HG03575 (cell line): Measurements from ENCODE around the gene KRT6B.

Experiments
- ATAC-seq: cut with Tn5 transposase; IDR thresholded peaks from one replicate; pipeline ENCODE4 v1.9.1; 2021; ENCODE audit not compliant: unreplicated experiment, insufficient number of reproducible peaks, low FRiP score; ENCODE audit errors: extremely low read depth

Gene KRT6B

DNA sequence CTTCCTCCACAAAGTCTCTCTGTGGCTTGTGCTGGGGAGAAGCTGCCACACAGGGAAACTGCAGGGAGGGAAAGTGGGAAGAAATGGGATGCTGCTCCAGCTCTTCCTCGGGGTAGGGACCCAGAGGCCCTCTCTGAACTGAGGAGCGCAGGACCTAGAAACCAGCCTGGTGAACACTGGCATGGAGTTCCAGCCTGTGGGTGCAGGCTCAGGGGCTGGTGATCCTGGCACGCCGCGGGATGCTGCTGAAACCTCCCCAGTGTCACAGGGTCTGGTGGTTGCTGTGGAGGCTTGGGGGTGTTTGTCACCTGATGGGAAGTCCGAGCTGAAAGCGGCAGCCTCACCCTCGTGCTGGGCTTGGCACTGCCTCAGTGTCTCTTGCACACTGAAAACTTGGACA, 12.5 kb downstream of the KRT6B start:
- no peak for ATAC-seq

DNA sequence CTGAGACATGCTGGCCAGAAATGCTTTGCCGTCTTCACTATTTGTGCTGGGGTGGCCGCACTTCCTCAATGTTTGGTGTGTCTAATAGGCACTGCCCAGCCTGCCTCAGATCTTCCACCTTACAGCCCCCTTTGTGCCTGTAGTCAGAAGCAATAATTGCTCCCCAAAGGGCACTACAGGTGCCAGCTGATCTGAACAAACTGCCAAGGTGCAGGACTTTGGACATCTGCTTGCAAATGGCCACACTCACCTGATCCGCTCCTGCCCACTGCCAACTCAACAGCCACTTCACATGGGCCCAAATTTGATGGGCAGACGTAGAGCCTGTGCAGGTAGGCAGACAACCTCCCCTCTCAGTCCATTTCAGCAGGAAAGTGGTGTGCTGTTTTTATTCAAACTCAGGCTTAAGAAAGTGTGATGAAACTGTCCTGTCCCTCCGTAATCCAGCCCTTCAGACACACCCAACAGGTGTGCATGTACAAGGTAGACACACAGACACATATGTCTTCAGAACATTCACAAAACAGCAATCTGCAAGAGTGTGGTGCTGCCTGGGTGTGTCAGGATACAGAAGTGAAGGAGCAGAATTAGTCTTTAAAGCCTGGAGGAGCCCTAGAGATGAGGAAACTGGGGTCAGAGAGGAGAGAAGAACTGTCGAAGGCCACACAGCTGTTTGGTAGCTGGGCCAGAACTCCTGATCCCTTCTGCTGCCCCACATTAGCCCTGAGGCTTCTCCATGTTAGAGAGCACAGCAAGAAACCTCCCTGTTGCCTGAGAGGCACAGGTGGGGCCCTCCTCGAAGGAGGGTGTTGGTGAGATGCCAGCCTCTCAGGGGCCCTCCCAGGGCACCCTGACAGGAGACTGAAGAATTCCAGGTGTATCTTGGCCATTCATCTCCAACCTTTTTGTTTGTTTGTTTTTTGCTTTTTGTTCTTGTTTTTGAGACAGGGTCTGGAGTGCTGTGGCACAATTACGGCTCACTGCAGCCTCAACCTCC, 13.3 kb downstream of the KRT6B start:
- no peak for ATAC-seq

DNA sequence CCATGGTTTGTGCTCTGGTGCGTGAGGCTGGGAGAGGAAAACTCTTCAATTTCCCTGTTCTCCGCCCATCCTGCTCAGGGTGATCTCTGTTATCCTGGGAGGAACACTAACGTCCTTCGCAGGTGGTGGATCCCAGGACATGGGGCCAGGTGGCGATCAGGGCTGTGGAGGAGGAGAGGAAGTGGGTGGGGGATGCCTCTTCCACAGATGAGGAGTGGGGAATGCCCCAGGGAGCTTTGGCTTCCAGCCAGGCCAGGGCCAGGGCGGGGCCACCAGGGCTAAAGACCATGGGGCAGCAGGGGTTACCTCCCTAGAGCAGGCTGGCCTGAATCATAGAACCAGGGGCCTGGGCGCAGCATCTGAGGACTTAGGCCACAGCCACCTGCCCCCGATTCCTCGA, 14.4 kb downstream of the KRT6B start:
- ATAC-seq: no peak

DNA sequence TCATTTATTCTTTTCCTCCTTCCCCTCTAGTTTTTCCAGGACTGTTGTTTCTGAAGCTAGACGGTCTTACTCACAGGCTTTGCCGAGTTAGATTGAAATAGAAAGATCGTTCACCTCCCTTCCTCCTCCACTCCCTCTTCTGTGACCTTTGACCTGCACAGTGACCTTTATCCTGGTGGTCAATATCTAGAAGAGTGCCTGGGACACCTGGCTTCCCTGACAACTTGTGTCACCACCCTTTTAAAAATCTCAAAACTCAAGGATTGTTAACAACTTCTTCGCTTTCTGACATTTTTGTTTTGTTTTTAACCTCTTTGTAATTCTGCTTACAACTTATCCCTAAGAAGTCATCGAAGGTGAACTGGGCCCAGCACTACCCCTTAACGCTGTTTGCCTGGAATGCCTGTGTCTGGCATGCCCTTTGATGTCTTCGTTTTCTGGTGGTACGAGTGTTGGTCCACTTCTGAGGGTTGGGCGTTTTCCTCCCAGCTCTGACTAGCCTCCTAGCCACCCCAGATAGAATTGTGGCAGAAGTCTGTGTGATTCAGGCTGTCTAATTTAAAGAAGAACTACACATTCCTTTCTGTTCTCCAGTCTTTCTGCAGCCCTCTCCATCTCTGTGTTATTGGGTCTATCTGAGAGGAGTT, 15.0 kb downstream of the KRT6B start:
- ATAC-seq: no peak

DNA sequence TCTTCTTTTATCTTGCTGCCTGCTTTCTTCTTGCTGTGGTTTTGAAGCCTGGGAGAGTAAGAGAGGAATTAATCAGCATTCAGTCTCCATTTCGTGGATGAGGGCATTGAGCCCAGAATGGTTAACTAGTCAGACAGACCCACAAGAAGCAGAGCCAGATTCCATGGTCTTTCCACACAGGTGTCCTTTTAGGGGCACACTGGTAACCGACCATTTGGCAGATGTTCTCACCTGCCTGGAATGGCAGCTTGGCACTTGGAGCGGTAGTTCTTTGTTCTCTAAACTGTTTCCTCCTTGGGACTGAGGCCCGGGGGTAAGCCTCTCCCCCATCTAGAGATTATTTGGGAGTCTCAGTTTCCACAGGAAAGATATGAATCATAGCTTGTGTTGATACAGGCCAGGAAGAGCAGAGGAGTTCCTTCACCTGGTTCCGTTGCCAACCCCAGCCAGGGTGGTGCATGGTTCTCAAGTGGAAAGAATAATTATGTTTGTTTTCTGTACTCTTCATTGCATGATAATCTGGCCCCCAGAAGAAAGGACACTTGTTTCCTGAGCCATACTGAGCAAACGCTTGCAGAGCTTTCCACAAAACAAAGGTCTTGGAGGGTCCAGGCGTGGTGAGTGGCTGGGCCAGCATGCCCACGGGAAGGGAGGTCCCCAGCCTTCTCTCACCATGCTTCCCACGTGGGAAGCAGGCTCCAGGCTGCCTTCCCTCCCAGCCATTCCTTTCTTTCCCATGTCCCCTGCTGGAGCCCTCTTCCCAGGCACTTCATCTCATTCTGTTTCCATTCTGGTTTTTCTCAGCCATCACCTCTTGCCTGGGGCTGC, 15.7 kb downstream of the KRT6B start:
- ATAC-seq: no peak

DNA sequence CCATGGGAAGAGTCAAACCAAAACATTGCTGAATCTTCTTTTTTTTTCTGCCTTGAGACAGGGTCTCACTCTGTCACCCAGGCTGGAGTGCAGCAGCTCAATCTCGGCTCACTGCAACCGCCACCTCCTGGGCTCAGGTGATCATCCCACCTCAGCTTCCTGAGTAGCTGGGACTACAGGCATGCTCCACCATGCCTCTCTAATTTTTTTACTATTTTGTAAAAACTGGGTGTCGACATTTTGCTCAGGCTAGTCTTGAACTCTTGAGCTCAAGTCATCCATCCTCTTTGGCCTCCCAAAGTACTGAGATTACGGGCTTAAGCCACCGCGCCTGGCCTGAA, 16.3 kb downstream of the KRT6B start:
- no peak for ATAC-seq

DNA sequence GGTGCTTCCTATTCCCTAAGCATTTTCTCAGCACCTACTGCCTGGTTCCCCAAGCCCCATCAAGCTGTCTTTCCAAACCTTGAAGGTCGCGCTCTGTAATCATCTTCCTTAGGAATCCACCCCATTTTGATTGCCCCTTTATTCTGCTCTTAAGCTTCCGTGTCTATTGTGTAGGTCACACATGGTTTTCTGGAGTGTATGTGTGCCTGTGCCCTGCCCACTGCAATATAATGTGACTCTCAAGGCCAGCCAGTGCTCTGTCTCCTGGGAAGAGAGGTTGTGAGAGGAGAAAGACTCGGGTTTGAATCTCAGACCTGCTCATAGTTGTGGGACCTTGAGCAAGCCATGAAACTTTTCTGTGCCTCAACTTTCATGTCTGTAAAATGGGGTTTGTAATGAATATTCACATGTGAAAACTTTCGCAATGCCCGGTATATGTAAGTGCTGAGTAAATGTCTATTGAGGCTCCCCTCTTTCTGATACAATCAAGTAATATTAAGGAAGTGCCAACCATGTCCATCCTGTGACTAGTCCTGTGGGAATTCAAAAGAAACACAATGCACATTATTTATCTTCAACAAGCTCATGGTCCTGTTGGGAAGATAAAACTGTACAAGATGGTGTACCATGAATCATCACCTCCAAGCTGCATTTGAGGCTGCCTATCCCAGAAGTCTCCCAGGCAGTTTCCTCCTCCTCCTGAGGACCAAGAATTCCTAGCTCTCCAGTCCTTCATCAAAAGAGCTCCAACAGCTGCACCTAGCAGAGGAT, 17.0 kb downstream of the KRT6B start:
- no peak for ATAC-seq

DNA sequence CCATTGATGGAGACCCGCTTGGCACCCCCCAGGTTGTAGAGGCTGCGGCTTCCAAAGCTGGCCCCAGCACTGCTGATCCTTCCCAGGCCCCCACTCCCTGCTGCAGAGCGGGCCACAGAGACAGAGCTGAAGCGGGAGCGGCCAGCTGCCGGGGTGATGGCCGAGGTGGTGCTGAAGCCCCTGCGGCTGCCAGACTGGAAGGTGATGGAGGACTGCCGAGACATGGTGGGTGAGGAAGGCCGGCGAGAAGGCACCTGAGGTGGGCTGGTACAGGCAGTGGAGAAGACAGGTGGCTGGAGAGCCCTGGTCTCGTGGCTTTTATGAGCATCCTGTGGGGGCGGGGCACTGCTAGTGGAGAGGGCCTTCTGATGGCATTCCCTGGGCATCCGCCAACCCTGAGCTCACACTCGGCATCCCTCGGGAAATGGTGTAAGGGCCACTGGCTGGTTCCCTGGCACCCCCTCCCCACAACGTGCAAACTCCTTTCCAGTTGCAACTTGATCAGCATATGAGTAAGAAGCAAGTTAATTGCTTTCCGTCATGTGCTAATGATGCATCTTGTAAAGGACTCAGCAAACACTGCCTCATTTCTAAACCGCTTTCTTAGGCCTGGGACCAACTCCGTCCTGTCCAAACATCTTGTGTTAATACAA, 17.7 kb downstream of the KRT6B start, which contains the start of gene KRT75:
TSS of gene KRT75 (minus strand) at position 291 of the 653 bp plus-strand sequence. CDS start at position 224, 67 bp downstream.
- no peak for ATAC-seq

DNA sequence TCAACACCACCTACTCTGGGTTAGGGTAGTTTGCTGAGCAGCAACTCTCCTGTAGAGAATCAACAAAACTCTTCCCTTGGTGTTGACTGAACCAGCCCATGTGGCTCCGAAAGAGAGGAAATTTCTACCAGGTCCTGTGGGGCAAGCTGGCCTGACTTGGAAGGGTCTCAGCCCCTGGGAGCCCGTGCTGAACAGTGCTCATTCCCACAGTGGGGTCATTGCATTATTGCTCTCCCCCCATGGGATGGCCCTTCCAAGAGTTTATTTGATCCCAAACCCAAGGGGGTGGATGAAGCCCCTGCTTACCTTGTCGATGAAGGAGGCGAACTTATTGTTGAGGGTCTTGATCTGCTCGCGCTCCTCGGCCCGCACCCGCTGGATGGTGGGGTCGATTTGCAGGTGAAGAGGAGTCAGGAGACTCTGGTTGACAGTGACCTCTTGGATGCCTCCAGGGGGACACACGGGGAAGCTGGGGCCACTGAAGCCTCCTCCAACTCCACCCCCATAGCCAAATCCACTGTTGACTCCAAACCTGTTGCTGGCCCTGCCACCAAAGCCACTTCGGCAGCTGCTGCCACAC, 18.4 kb downstream of the KRT6B start:
- no peak for ATAC-seq

DNA sequence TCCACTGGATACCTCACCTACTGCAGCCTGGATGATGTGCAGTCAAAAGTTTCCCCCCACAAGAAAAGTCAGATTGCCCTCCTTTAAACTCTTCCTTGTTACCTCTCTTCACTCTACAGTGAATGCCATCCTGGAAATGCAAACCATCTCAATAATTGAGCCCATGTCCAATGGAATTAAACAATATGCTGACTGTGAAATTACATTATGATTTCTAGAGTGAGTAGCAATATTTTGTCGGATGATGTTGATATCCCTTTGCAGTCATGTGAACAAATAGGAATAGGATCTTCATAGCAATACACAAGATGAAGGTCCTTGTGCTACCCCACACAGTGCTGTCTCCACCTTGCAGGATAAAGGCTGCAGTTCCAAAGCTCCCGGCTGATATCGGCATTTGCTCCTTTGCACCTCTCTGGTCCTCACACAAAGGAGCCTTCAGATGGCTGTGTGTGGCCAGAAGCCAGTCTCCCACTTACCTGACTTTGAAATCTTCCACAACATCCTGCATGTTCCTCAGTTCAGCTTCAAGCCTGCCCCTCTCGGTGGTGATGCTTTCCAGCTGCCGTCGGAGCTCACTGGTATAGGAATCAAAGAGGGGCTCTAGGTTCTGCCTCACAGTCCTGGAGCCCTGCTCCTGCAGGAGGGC, 19.3 kb downstream of the KRT6B start:
- no peak for ATAC-seq

DNA sequence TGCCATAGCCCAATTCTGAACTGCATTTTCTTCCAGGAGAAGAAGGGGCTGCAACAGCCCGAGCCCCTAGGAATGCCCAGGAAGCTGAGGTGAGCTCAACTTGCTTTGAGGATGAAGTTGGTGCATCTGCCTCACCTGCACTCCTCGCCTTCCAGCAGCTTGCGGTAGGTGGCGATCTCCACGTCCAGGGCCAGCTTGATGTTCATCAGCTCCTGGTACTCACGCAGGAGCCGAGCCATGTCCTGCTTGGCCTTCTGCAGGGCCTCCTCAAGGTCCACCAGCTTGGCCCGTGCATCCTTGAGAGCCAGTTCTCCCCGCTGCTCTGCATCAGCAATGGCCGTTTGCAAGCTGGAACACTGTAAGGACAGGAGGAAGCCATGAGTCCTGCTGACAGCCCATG, 23.8 kb downstream of the KRT6B start:
- no peak for ATAC-seq

DNA sequence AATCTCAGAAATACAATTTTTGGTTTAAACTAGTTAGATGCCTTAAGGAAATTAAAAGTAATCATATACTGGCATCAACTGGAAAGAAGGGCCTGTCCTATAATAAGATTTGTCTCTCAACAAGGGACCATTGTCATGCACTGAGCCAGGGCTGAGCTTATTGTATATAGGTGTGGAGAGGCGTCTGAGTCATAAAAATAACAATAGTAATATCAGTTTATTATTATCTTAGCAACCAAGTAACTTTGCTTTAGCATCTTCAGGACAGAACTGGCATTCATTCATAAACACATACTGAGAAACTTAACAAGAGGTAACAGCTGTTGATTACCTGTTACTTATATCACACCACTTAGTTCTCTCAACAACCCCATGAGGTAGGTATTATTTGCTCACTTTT, 24.9 kb downstream of the KRT6B start:
- ATAC-seq: no peak

DNA sequence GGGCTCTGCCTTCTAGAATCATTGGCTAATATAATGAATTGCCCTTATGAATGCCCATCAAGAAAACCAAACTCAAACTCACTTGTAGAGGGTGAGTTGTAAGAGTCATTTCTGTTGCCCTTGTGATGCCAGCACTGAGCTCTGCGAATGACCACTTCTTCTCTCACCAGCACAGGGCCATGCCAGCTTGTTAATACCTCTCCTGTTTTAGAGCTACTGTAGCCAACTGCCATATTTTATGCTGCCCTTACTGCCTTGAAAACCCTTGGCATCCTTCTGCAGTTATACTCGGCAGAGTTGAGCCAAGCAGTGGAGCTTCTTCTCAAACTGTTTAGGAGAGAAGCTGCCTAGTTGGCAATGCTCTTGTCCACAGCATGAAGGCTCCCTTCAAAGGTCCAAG, 25.9 kb downstream of the KRT6B start:
- ATAC-seq: no peak

DNA sequence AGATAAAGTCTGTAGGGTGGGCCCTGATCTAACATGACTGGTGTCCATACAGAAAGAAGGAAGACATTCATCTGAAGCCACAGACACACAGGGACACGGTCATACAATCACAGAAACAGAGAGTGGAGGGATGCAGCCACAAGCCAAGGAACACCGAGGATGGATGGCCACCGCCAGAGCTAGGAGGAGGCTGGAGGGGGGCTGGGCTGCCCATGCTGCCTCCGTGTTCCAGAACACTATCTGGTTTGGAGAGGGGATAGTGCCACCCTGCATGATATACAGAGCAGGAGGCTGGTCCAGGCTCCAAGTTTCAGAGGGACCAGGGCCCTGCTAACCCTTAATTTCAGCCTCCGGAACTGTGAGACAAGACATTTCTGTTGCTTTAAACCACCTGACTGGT, 26.5 kb downstream of the KRT6B start:
- no peak for ATAC-seq

DNA sequence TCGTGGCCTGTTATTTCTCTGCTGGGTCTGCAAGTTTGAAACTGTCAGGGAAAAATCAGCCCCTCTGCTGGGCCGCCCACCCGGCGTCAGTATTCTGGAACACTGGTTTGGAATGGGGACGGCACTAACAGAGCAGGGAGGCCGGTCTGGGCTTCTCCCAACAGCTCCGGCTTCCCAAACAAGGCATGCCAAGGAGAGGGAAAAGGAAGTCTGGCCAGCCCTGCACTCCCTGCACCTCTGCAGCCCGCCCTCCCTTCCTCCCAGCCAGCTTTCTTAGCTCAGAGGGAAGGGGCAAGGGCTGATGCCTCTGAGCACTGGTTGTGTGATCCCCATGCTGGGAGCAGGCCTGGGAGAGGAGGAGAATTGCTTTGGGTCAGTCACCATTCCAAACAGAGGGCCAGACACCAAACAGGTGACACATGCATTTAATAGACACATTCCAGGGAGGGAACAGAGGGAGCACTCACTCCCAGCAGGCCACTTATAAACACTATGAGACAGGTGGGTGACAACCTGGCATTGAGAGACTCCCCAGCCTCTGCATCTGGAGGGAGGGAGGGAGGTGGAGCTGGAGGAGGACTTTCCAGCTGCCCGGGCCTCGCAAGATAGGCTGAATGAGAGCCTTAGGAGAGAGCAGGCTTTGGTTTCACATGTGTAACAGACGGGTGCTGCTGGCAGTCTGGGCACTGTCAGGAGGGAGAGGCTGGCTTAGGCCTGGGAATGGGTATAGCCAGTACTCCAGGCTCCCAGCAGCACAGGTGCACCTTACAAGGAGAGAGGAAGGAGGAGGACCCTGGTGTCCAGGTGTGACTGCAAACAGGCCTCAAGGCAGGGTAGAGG, 28.1 kb downstream of the KRT6B start:
- ATAC-seq: no peak

DNA sequence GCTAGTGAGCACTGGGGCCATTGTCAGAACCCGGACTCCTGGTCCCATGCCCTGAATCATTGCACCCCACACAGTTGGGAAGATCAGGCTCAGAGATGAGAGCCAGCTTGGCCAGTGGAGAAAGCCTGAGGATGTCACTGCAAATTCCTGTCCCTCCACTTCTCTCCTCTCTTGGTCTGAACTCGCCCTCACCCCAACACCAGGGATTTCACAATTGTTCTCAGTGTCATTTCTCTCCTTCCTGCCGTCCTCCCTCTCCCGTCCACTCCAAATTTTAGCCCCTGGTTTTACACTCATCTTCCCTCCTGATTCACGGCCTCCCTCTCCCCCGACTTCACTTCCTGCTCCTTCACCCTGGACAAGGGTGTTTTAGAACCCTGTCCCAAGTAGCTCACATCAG, 28.9 kb downstream of the KRT6B start:
- no peak for ATAC-seq

DNA sequence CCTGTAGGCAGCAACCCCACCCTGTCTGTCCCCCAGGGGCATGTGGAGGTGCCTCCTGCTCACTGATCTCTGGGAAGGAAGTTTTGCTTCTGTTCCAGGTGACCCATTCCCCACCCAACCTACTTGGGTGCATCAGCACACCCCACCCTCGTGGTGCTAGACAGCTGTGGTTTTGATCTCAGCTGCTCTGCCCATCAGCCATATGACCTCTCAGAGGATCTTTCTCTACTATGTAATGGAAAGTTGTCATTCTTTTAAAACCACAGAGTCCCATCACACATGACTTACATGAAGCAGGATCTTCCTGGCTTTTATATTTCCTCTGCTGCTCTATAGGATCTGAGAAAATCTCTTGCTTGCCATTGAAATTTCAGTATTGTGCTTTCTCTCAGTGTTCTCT, 32.3 kb downstream of the KRT6B start:
- no peak for ATAC-seq
